BE2C (cell line): ENCODE data around the gene LDLRAD3.

ENCODE experiments used
- DNase-seq: peaks from one replicate; pipeline ENCODE4 v3.0.0-alpha.2; 2020
- H3K27me3 ChIP-seq: fragments of 250-450 bp; sonication (Bioruptor Pico); 2 replicates; pipeline ENCODE4 v1.5.1; 2020; ENCODE audit warnings: mild to moderate bottlenecking
- H3K36me3 ChIP-seq: fragments of 250-450 bp; sonication (Bioruptor Pico); 2 replicates; pipeline ENCODE4 v1.5.1; 2020; ENCODE audit warnings: mild to moderate bottlenecking
- H3K4me1 ChIP-seq: fragments of 250-450 bp; sonication (Bioruptor Pico); 2 replicates; pipeline ENCODE4 v1.5.1; 2020
- H3K4me3 ChIP-seq: 2 replicates; pipeline ENCODE4 v1.5.1; 2011; ENCODE audit warnings: low read depth, low read length
- H3K9me3 ChIP-seq: fragments of 250-450 bp; sonication (Bioruptor Pico); 2 replicates; pipeline ENCODE4 v1.5.1; 2020
- TF ChIP-seq, protein P1 (sequence below): IDR thresholded peaks from 2 replicates; pipeline ENCODE4 v1.5.1; 2012; ENCODE audit warnings: mild to moderate bottlenecking, low read depth, low read length

Gene LDLRAD3

DNA sequence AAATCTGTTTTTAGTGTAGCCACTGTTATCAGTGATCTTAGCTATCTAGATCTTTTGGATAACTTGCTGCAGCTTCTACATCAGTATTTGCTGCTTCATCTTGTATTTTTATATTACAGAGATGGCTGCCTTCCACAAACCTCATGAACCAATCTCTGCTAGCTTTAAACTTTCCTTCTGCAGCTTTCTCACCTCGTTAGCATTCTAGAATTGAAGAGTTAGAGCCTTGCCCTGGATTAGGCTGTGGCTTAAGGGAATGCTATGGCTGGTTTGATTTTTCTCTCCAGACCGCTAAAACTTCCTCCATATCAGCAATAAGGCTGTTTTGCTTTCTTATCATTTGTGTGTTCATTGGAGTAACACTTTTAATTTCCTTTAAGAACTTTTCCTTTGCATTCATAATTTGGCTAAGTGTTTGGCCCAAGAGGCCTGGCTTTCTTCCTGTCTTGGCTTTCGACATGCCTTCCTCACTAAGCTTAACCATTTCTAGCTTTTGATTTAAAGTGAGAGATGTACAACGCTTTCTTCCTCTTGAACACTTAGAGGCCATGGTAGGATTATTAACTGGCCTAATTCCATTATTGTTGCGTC, 51.9 kb downstream of the LDLRAD3 start:
- Histone ChIP-seq H3K4me3 (no peak overlapping the region), H3K4me1 (no peaks in the 10 kb centered on the region), H3K9me3 (no peaks in the 10 kb centered on the region), H3K27me3 (no peaks in the 10 kb centered on the region), H3K36me3 (no peaks in the 10 kb centered on the region)
- no peak for DNase-seq
- TF ChIP-seq, protein P1, sequence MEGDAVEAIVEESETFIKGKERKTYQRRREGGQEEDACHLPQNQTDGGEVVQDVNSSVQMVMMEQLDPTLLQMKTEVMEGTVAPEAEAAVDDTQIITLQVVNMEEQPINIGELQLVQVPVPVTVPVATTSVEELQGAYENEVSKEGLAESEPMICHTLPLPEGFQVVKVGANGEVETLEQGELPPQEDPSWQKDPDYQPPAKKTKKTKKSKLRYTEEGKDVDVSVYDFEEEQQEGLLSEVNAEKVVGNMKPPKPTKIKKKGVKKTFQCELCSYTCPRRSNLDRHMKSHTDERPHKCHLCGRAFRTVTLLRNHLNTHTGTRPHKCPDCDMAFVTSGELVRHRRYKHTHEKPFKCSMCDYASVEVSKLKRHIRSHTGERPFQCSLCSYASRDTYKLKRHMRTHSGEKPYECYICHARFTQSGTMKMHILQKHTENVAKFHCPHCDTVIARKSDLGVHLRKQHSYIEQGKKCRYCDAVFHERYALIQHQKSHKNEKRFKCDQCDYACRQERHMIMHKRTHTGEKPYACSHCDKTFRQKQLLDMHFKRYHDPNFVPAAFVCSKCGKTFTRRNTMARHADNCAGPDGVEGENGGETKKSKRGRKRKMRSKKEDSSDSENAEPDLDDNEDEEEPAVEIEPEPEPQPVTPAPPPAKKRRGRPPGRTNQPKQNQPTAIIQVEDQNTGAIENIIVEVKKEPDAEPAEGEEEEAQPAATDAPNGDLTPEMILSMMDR, result no peak

DNA sequence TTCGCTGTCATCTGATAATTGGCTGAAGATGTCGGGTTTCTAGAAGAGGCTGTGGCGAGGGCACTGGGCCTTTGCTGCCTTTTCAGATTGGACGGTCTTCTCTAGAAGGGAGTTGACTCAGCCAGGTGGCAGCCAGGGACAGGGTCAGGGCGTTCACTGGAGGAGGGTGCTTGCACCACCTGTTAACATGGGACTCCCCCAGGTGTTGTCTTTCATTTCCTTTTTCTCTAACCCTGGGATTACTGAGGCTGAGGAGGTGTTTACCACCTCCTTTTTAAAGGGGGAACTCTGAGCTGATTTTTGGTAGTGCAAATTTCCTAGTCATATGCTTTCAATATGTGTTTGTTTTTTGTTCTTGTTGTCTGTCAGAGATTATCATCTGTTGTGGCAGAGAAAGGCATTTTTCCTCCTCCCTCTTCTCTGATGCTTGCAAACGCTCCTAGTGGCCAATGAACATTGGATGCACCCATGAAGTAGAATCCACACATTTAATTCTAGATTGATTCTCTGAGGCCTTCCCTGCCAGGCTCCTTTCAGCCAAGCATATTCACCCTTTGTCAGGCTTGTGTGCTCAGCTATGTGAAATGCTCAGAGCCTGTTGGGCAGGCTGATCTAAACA, 54.1 kb downstream of the LDLRAD3 start:
- H3K4me3 ChIP-seq, result no peak overlapping the region
- H3K9me3 ChIP-seq, result no peaks in the 10 kb centered on the region
- TF ChIP-seq, protein P1, result no peak
- no peaks in the 10 kb centered on the region for H3K4me1 ChIP-seq
- no peaks in the 10 kb centered on the region for H3K36me3 ChIP-seq
- no peak for DNase-seq
- no peaks in the 10 kb centered on the region for H3K27me3 ChIP-seq

DNA sequence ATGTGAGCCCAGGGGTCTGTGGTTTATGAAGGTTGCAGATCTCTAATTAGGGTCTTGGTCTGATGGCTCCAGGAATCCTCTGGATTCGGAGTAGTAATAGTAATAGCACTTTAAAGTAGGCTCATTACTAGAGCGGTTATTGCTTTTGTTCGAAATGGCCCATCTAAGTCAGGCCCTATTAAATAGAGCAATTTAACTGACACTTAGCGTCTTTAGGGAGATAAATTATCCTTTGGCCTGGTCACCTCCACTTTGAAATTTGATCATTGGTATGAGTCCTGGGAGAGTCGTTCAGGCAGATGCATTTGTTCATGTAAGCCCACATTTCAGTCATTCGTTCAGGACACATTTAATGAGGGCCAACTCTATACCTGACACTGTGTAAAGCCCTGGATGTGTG, 54.8 kb downstream of the LDLRAD3 start:
- Histone ChIP-seq H3K4me1 (no peaks in the 10 kb centered on the region), H3K9me3 (no peaks in the 10 kb centered on the region), H3K36me3 (no peaks in the 10 kb centered on the region), H3K27me3 (no peaks in the 10 kb centered on the region), H3K4me3 (no peak overlapping the region)
- TF ChIP-seq, protein P1, result no peak
- DNase-seq, result no peak

DNA sequence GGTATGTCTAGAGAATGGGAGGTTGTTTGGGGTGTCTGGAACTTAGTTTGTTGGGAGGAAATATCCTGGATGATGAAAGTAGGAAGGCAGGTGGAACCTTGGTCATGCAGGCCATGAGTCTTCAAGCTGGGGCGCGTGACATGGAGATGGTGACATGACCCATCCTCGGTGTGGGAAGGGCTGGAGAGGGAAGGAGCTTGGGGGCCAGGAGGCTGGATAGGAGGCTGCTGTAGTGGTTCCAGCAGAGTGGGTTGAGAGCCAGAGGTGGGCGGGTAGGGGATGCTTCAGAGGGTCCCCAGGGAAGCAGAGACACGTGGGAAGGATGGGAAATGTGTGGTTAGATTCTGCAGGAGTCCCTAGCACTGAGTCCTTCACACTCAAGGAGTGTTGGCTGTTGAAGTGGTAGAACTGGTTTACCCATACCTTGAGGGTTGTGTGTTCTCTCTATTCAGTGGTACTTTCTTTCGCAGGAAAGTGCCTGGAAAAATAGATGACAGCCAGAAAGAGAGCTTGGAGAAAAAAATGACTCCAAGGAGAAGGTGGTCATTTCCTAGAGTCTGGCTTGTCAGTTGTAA, 56.8 kb downstream of the LDLRAD3 start:
- H3K36me3 ChIP-seq, result no peaks in the 10 kb centered on the region
- H3K4me1 ChIP-seq, result no peaks in the 10 kb centered on the region
- TF ChIP-seq, protein P1, result no peak
- H3K27me3 ChIP-seq, result no peaks in the 10 kb centered on the region
- no peak for DNase-seq
- H3K9me3 ChIP-seq, result no peaks in the 10 kb centered on the region
- H3K4me3 ChIP-seq, result no peak overlapping the region

DNA sequence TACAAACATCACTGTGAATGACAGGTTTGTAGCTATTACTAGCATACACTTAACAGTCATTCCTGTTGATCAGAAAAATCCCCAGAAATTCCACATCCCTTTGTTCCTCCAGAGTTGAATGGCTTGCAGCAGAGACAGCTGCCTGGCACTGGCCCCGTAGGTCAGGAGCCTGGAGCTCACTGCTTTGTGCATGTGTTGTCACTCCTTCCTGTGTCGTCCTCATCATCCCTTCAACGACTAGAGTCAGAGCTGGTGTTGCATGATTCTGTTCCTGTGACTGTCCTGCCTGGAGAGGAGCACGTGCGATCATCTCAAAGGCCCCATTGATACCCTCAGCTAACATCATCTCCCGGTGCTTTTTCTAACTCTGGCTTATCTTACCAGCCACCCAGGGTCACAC, 58.3 kb downstream of the LDLRAD3 start:
- no peaks in the 10 kb centered on the region for H3K36me3 ChIP-seq
- no peaks in the 10 kb centered on the region for H3K4me1 ChIP-seq
- TF ChIP-seq, protein P1, result no peak
- H3K9me3 ChIP-seq, result no peaks in the 10 kb centered on the region
- no peaks in the 10 kb centered on the region for H3K27me3 ChIP-seq
- DNase-seq, result no peak
- no peak overlapping the region for H3K4me3 ChIP-seq

DNA sequence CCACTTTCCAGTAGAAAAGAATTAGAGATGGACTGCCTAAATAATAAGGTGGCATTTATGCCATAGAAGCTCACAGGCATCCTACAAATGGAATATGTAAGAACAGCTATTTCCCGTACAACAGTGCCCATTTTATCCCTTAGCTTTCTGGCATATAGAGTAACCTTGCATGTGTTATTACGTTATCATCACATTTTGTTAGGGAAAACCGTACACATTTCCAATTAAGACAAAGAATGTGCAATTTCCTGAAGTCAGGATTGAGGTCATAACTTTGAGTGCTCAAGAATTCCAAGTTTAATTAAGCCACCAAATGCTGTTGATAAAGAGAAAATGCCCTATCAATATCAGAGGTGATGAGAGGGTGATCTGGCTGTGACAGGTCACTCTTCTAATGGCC, 58.9 kb downstream of the LDLRAD3 start:
- Histone ChIP-seq H3K4me1 (no peaks in the 10 kb centered on the region), H3K36me3 (no peaks in the 10 kb centered on the region), H3K9me3 (no peaks in the 10 kb centered on the region), H3K27me3 (no peaks in the 10 kb centered on the region), H3K4me3 (no peak overlapping the region)
- TF ChIP-seq, protein P1, result no peak
- DNase-seq, result no peak
